ENCODE data around the gene CNTNAP1. TPM values are rescaled to one million over a fixed set of nuclear protein-coding genes. Genes with fewer than 3 reads are reported as not detected.

CNTNAP1 gene
- total RNA-seq, 1 donor from 2014 or later = 15.1 TPM

GRCh38 chr17:42699415-42699740, 17.0 kb downstream of the CNTNAP1 start:
- no peaks in the 10 kb centered on the region for H3K9me3 ChIP-seq (ENCODE audit: low read depth)
- Mint-ChIP-seq H3K27me3 (ENCODE audit: insufficient read depth, low read depth) (peaks cover 4% of the 10 kb centered on the region), H3K4me1 (peaks cover 16% of the 10 kb centered on the region), H3K9me3 (no peaks in the 10 kb centered on the region), H3K27ac (no peak overlapping the region), H3K4me3 (peak overlapping the region; percentile 34), H3K36me3 (peaks cover 24% of the 10 kb centered on the region)
- no peak for DNase-seq (ENCODE audit: low spot score)
- no peaks in the 10 kb centered on the region for H3K79me2 ChIP-seq (ENCODE audit: low read depth)
- H3K4me1 ChIP-seq = peaks cover 26% of the 10 kb centered on the region
- H3K9ac ChIP-seq = no peak overlapping the region
- H3K27me3 ChIP-seq = no peaks in the 10 kb centered on the region
- peaks cover 4% of the 10 kb centered on the region for H3K36me3 ChIP-seq
- no peak overlapping the region for H2AFZ ChIP-seq (replicated peaks)
- peaks cover 24% of the 10 kb centered on the region for H3F3A ChIP-seq (ENCODE audit: low read depth)
- H3K4me3 ChIP-seq = no peak overlapping the region
- TF ChIP-seq EZH2phosphoT487 (IDR thresholded peaks at IDR 0.05) = no peak
- no peaks in the 10 kb centered on the region for H4K20me1 ChIP-seq (ENCODE audit: low read depth)
- H3K4me2 ChIP-seq = peak overlapping the region; percentile 60
- H3K27ac ChIP-seq = peak overlapping the region; percentile 54

DNA sequence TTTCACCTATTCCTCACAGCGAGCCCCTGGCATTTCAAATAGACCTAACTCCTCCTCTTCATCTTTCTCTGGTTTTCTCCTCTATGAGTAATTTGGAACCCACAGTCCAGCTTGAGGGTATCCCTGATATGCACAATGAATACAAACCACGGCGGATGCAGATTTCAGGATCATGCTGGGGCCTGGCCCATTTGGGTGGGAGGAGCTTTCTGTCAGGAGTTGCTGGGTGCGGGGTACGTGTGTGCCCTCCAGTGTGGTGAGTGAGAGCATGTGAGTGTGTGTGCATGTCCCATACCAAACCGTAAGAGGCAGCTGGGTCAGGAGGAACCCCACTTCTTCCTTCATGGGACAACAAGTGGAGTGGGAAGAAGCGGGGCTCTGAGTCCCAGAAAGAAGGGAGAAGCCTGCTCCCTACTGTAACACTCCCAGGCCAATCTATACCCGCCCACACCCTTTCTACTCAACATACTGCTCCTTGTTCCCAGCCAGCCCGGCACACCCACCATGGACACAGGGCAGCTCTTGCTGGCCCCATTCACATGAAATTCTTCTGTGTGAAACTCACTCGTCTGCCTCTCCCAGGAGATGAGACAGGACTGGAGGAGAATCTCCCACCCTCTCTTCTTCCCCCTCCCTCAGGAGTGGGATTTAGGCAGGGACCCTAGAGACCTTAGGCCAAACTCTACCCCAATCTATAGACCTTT, 18.4 kb downstream of the CNTNAP1 start:
- Histone ChIP-seq H2AFZ (replicated peaks) (no peak overlapping the region), H3K27ac (peak overlapping the region; percentile 53), H3K9me3 (ENCODE audit: low read depth) (no peaks in the 10 kb centered on the region), H3K4me2 (no peak overlapping the region), H3K79me2 (ENCODE audit: low read depth) (no peaks in the 10 kb centered on the region), H3K4me3 (no peak overlapping the region), H3K27me3 (no peaks in the 10 kb centered on the region), H4K20me1 (ENCODE audit: low read depth) (no peaks in the 10 kb centered on the region), H3F3A (ENCODE audit: low read depth) (peaks cover 24% of the 10 kb centered on the region), H3K36me3 (peaks cover 4% of the 10 kb centered on the region), H3K4me1 (peaks cover 26% of the 10 kb centered on the region), H3K9ac (no peak overlapping the region)
- no peak overlapping the region for H3K27ac Mint-ChIP-seq
- peaks cover 16% of the 10 kb centered on the region for H3K4me1 Mint-ChIP-seq
- no peak overlapping the region for H3K4me3 Mint-ChIP-seq
- no peak for TF ChIP-seq CTCF (IDR thresholded peaks at IDR 0.05)
- no peak for TF ChIP-seq EZH2phosphoT487 (IDR thresholded peaks at IDR 0.05)
- DNase-seq (ENCODE audit: low spot score) = no peak
- no peaks in the 10 kb centered on the region for H3K9me3 Mint-ChIP-seq
- H3K27me3 Mint-ChIP-seq (ENCODE audit: insufficient read depth, low read depth) = peaks cover 4% of the 10 kb centered on the region
- peaks cover 29% of the 10 kb centered on the region for H3K36me3 Mint-ChIP-seq

GRCh38 chr17:42702446-42702845, 20.1 kb downstream of the CNTNAP1 start:
- Histone ChIP-seq H4K20me1 (ENCODE audit: low read depth) (no peaks in the 10 kb centered on the region), H3K36me3 (peaks cover 4% of the 10 kb centered on the region), H3K9ac (no peak overlapping the region), H2AFZ (replicated peaks) (no peak overlapping the region), H3K9me3 (ENCODE audit: low read depth) (no peaks in the 10 kb centered on the region), H3K27ac (no peak overlapping the region), H3F3A (ENCODE audit: low read depth) (peaks cover 24% of the 10 kb centered on the region), H3K4me1 (peaks cover 26% of the 10 kb centered on the region), H3K79me2 (ENCODE audit: low read depth) (no peaks in the 10 kb centered on the region), H3K4me3 (no peak overlapping the region), H3K4me2 (no peak overlapping the region), H3K27me3 (no peaks in the 10 kb centered on the region)
- H3K27me3 Mint-ChIP-seq (ENCODE audit: insufficient read depth, low read depth) = peaks cover 4% of the 10 kb centered on the region
- TF ChIP-seq EZH2 (IDR thresholded peaks at IDR 0.05) = no peak
- TF ChIP-seq EZH2phosphoT487 (IDR thresholded peaks at IDR 0.05) = no peak
- no peak for TF ChIP-seq CTCF (IDR thresholded peaks at IDR 0.05)
- peaks cover 27% of the 10 kb centered on the region for H3K36me3 Mint-ChIP-seq
- DNase-seq (ENCODE audit: low spot score) = no peak
- H3K27ac Mint-ChIP-seq = no peak overlapping the region
- H3K4me1 Mint-ChIP-seq = peaks cover 16% of the 10 kb centered on the region
- peak overlapping the region; percentile 17 for H3K4me3 Mint-ChIP-seq
- no peaks in the 10 kb centered on the region for H3K9me3 Mint-ChIP-seq

- Histone ChIP-seq H3K79me2 (ENCODE audit: low read depth) (no peaks in the 10 kb centered on the region), H3K27me3 (no peaks in the 10 kb centered on the region), H3K36me3 (no peaks in the 10 kb centered on the region), H3K4me1 (peaks cover 13% of the 10 kb centered on the region), H2AFZ (replicated peaks) (no peak overlapping the region), H4K20me1 (ENCODE audit: low read depth) (no peaks in the 10 kb centered on the region), H3K9ac (no peak overlapping the region), H3K4me3 (no peak overlapping the region), H3K27ac (no peak overlapping the region), H3F3A (ENCODE audit: low read depth) (peaks cover 8% of the 10 kb centered on the region), H3K9me3 (ENCODE audit: low read depth) (no peaks in the 10 kb centered on the region), H3K4me2 (no peak overlapping the region)
- Mint-ChIP-seq H3K27me3 (ENCODE audit: insufficient read depth, low read depth) (peaks cover 4% of the 10 kb centered on the region), H3K4me3 (no peak overlapping the region), H3K4me1 (peaks cover 6% of the 10 kb centered on the region), H3K27ac (no peak overlapping the region), H3K9me3 (no peaks in the 10 kb centered on the region), H3K36me3 (peaks cover 35% of the 10 kb centered on the region)
- no peak for DNase-seq (ENCODE audit: low spot score)
- TF ChIP-seq CTCF (IDR thresholded peaks at IDR 0.05) (no peak), EZH2phosphoT487 (IDR thresholded peaks at IDR 0.05) (no peak), EZH2 (IDR thresholded peaks at IDR 0.05) (no peak)
Measured at GRCh38 chr17:42704490-42704836, 22.1 kb downstream of the CNTNAP1 start.
